Kidney (tissue), 14 donors: ENCODE measurements around the gene CUBN. TPM values are rescaled to one million over a fixed set of nuclear protein-coding genes. Genes with fewer than 3 reads are reported as not detected.
A peak's percentile ranks its signal among the peaks of the same experiment; 100 is the strongest.

ENCODE experiments used
- DNase-seq, 5 donors: peaks; one replicate each; pipeline ENCODE4 v3.0.0-alpha.2; 2013 to 2020
- FAIRE-seq: peaks from 2 replicates; lab custom pipeline; 2012; peaks lifted over from hg19 to GRCh38; lab: Jason Lieb, UNC
- H3K27ac ChIP-seq, 2 donors: one replicate each; pipeline ENCODE4 v1.7.0; 2013; ENCODE audit warnings: low read depth in 2 of 2, low read length in 2 of 2, inconsistent platforms in 1 of 2
- H3K27me3 ChIP-seq: one replicate; pipeline ENCODE4 v1.7.1; 2013; ENCODE audit warnings: low read length, inconsistent platforms; ENCODE audit not compliant: control insufficient read depth, insufficient read depth
- H3K36me3 ChIP-seq, 3 donors: one replicate each; pipeline versions ENCODE4 v1.7.0 to v1.7.1; 2013; ENCODE audit warnings: low read length in 3 of 3, control low read depth in 1 of 3, inconsistent platforms in 1 of 3; ENCODE audit not compliant: insufficient read depth in 3 of 3, control insufficient read depth in 2 of 3
- H3K4me1 ChIP-seq, 3 donors: one replicate each; pipeline versions ENCODE4 v1.7.0 to v1.7.1; 2013; ENCODE audit warnings: low read length in 3 of 3, inconsistent platforms in 1 of 3, low read depth in 1 of 3; ENCODE audit not compliant: control insufficient read depth in 2 of 3, insufficient read depth in 2 of 3
- H3K4me3 ChIP-seq, 3 donors: one replicate each; pipeline versions ENCODE4 v1.7.0 to v1.8.1; 2013; ENCODE audit warnings: low read length in 3 of 3, control low read depth in 1 of 3, inconsistent platforms in 1 of 3
- H3K9ac ChIP-seq, 3 donors: one replicate each; pipeline versions ENCODE4 v1.7.0 to v1.7.1; 2013; ENCODE audit warnings: low read length in 3 of 3, control low read depth in 1 of 3, inconsistent platforms in 1 of 3
- H3K9me3 ChIP-seq, 3 donors: one replicate each; pipeline versions ENCODE4 v1.7.0 to v1.7.1; 2013; ENCODE audit warnings: low read length in 3 of 3, control low read depth in 1 of 3, inconsistent platforms in 1 of 3; ENCODE audit not compliant: control insufficient read depth in 2 of 3, insufficient read depth in 1 of 3
- CTCF ChIP-seq: IDR thresholded peaks from 3 replicates; pipeline ENCODE4 v1.5.1; 2012; ENCODE audit warnings: mild to moderate bottlenecking, moderate library complexity, borderline replicate concordance; ENCODE audit not compliant: insufficient read depth; ENCODE audit errors: extremely low read depth
- intact Hi-C: fragments of 100-400 bp; cut with DNase I; formaldehyde crosslinking; loops from one replicate; pipeline ENCODE4 v1.11.1; 2022
- polyA plus RNA-seq: library from polyadenylated mRNA; stranded (reverse); fragments of 350-450 nt; fragmentation: Illumina TruSeq; extraction: RNeasy Lipid Tissue Mini Kit (QIAGEN cat#74804); gene quantifications from one replicate; pipeline ENCODE4 v1.2.3, GENCODE V29; 2014; ENCODE audit warnings: low read depth, low replicate concordance; ENCODE audit not compliant: insufficient read depth
- total RNA-seq: library from RNA; stranded (reverse); fragmentation: NEBNext Ultra II Directional; extraction: Animal tissue kit (Norgen Biotek cat#: 25700); gene quantifications from one replicate; pipeline ENCODE4 v1.2.1, GENCODE V29; 2021
- donor health status: control.
- donor health status: control.
- donor health status: control.
- donor health status: control.
- donor health status: control.
- donor health status: DM: yes; HTN: yes; CAD: no.
- donor health status: Normal renal cell carcinoma (clear cell type).

Gene CUBN
- total and polyA plus RNA-seq, 2 donors from 2014 or later, result 14.8 to 31.6 TPM

GRCh38 chr10:16817125-16818019 lies 312.2 kb downstream of the CUBN start, which contains the start of gene RSU1:
TSS of gene RSU1 (minus strand) at chr10:16817424. CDS start at chr10:16817081, 343 bp downstream.
- peak within 1 kb of the TSS; percentile 67 to 92 (median 82) for H3K9ac ChIP-seq
- H3K9me3 ChIP-seq, result no peaks in the 10 kb centered on the region
- peak within 1 kb of the TSS; percentile 83 to 91 (median 86) for H3K4me3 ChIP-seq
- intact Hi-C loops, result no loop called here
- DNase-seq (peak; percentile 100), FAIRE-seq (peak; percentile 99)
- H3K27me3 ChIP-seq, result no peaks in the 10 kb centered on the region
- H3K4me1 ChIP-seq, result peaks cover 0 to 8% (median 3%) of the 10 kb centered on the region in 3 donors
- H3K27ac ChIP-seq, result peak within 1 kb of the TSS; percentile 61 to 92
- no peaks in the 10 kb centered on the region for H3K36me3 ChIP-seq
- TF ChIP-seq CTCF, result no peak

- H3K9ac ChIP-seq, result peak overlapping the region; percentile 6 to 92 (median 64)
- H3K9me3 ChIP-seq, result no peaks in the 10 kb centered on the region
- FAIRE-seq (no peak), DNase-seq (no peak)
- no peaks in the 10 kb centered on the region for H3K27me3 ChIP-seq
- intact Hi-C loops, result no loop called here
- H3K4me3 ChIP-seq, result peak overlapping the region; percentile 83 to 86 (median 84)
- TF ChIP-seq CTCF, result no peak
- peaks cover 0 to 8% (median 3%) of the 10 kb centered on the region in 3 donors for H3K4me1 ChIP-seq
- H3K27ac ChIP-seq, result peak overlapping the region; percentile 38 to 61
- no peaks in the 10 kb centered on the region for H3K36me3 ChIP-seq
Measured at GRCh38 chr10:16816830-16817124, 312.8 kb downstream of the CUBN start.

GRCh38 chr10:16816171-16816570 lies 313.4 kb downstream of the CUBN start:
- DNase-seq (no peak), FAIRE-seq (no peak)
- H3K27ac ChIP-seq, result no peak overlapping the region

More at GRCh38 chr10:16816171-16816570, 313.4 kb downstream of the CUBN start:
- Histone ChIP-seq H3K27me3 (no peaks in the 10 kb centered on the region), H3K4me1 (peaks cover 0 to 8% (median 3%) of the 10 kb centered on the region in 3 donors), H3K4me3 (peak overlapping the region in 2 of 3 donors; percentile 83 to 86), H3K9me3 (no peaks in the 10 kb centered on the region), H3K9ac (peak overlapping the region in 1 of 3 donors; percentile 64), H3K36me3 (no peaks in the 10 kb centered on the region)
- intact Hi-C loops, result no loop called here
- no peak for TF ChIP-seq CTCF
